ENCODE results near the gene TMEM114.

Gene TMEM114

GRCh38 chr16:8589900-8590688 is at the start of gene TMEM114:
Gene TMEM114 (minus strand): TSS chr16:8590511. CDS start chr16:8589838, 673 bp downstream.
- DNase-seq: no peak

GRCh38 chr16:8639694-8640093 is 49.4 kb upstream of the TMEM114 start:
- DNase-seq: no peak

GRCh38 chr16:8634991-8635736 is 44.9 kb upstream of the TMEM114 start:
- peak; percentile 76 for DNase-seq

- no peak for DNase-seq
These were observed 42.4 kb upstream of the TMEM114 start for GRCh38 chr16:8632675-8633182.

GRCh38 chr16:8631818-8632465 is 41.6 kb upstream of the TMEM114 start:
- no peak for DNase-seq

GRCh38 chr16:8631373-8631772 is 41.1 kb upstream of the TMEM114 start:
- no peak for DNase-seq

GRCh38 chr16:8630255-8630953 is 40.1 kb upstream of the TMEM114 start:
- no peak for DNase-seq

GRCh38 chr16:8628981-8629725 is 38.8 kb upstream of the TMEM114 start:
- DNase-seq: no peak

- no peak for DNase-seq
These were observed 37.1 kb upstream of the TMEM114 start for GRCh38 chr16:8627456-8627855.

- no peak for DNase-seq
These were observed 36.6 kb upstream of the TMEM114 start for GRCh38 chr16:8626946-8627345.

GRCh38 chr16:8625491-8626087 is 35.3 kb upstream of the TMEM114 start:
- DNase-seq: no peak

- DNase-seq: no peak
These were observed 33.3 kb upstream of the TMEM114 start for GRCh38 chr16:8623634-8624033.

- DNase-seq: no peak
These were observed 32.0 kb upstream of the TMEM114 start for GRCh38 chr16:8622315-8622656.

GRCh38 chr16:8621572-8622314 is 31.4 kb upstream of the TMEM114 start, which contains the start of gene METTL22:
Gene METTL22 (plus strand): TSS chr16:8621698. CDS start chr16:8625666, 3,968 bp downstream.
- peak; percentile 92 for DNase-seq

- no peak for DNase-seq
These were observed 30.9 kb upstream of the TMEM114 start for GRCh38 chr16:8621222-8621571.

- no peak for DNase-seq
These were observed 30.2 kb upstream of the TMEM114 start for GRCh38 chr16:8620535-8620934.

GRCh38 chr16:8619671-8620370 is 29.5 kb upstream of the TMEM114 start:
- DNase-seq: no peak

GRCh38 chr16:8614435-8615029 is 24.2 kb upstream of the TMEM114 start:
- DNase-seq: no peak

- no peak for DNase-seq
These were observed 21.7 kb upstream of the TMEM114 start for GRCh38 chr16:8611886-8612600.
